SU-DHL-6 (cell line): ENCODE measurements around the gene NAA60.

ENCODE experiments used
- H2AFZ ChIP-seq: fragments of 200-600 bp; sonication (generic); 2 replicates; pipeline ENCODE4 v1.6.1; 2014; ENCODE audit warnings: low read depth, mild to moderate bottlenecking, moderate library complexity, mixed read lengths, antibody characterized with exemption, low read length; ENCODE audit not compliant: severe bottlenecking
- H3F3A ChIP-seq: fragments of 200-600 bp; shearing (Covaris generic); 2 replicates; pipeline ENCODE4 v1.6.0; 2016; ENCODE audit warnings: antibody characterized with exemption, mild to moderate bottlenecking; ENCODE audit not compliant: insufficient read depth
- H3K27ac ChIP-seq: fragments of 200-600 bp; sonication (generic); 2 replicates; pipeline ENCODE4 v1.5.1; 2016; ENCODE audit warnings: low read depth, mild to moderate bottlenecking, low read length, moderate library complexity, mixed read lengths
- H3K27me3 ChIP-seq: fragments of 200-600 bp; sonication (generic), shearing (Covaris generic); 2 replicates; pipeline ENCODE4 v1.6.0; 2014; ENCODE audit warnings: mild to moderate bottlenecking, low read length
- H3K36me3 ChIP-seq: fragments of 200-600 bp; sonication (generic); 2 replicates; pipeline ENCODE4 v1.6.1; 2014; ENCODE audit warnings: mild to moderate bottlenecking, low read length, mixed read lengths
- H3K4me2 ChIP-seq: fragments of 300-600, 200-600 bp; shearing (Covaris generic), sonication (generic); 2 replicates; pipeline ENCODE4 v1.6.0; 2014; ENCODE audit warnings: low read length, low read depth, mild to moderate bottlenecking; ENCODE audit not compliant: poor library complexity, severe bottlenecking
- H3K4me3 ChIP-seq: fragments of 200-600 bp; sonication (generic); 2 replicates; pipeline ENCODE4 v1.5.1; 2014; ENCODE audit warnings: antibody characterized with exemption, low read length, mild to moderate bottlenecking, mixed read lengths; ENCODE audit not compliant: insufficient read depth, poor library complexity, severe bottlenecking
- H3K79me2 ChIP-seq: fragments of 200-600 bp; sonication (generic); 2 replicates; pipeline ENCODE4 v1.6.1; 2014; ENCODE audit warnings: mild to moderate bottlenecking, low read length, moderate library complexity; ENCODE audit not compliant: insufficient read depth
- H3K9ac ChIP-seq: fragments of 200-600 bp; sonication (generic); 2 replicates; pipeline ENCODE4 v1.7.0; 2014; ENCODE audit warnings: mild to moderate bottlenecking, low read length
- H3K9me2 ChIP-seq: fragments of 200-600 bp; sonication (generic); replicated peaks from 2 replicates; pipeline ENCODE4 v1.6.1; 2014; ENCODE audit warnings: low read length; ENCODE audit not compliant: insufficient read depth
- H3K9me3 ChIP-seq: fragments of 200-600 bp; sonication (generic); 2 replicates; pipeline ENCODE4 v1.6.1; 2014; ENCODE audit warnings: low read length, mixed read lengths; ENCODE audit not compliant: insufficient read depth
- H4K20me1 ChIP-seq: fragments of 200-600 bp; sonication (generic); 2 replicates; pipeline ENCODE4 v1.6.1; 2014; ENCODE audit warnings: low read depth, mild to moderate bottlenecking, antibody characterized with exemption, low read length, moderate library complexity, mixed read lengths
- CTCF ChIP-seq: fragments of 200-600 bp; sonication (generic); IDR thresholded peaks from one replicate; pipeline ENCODE4 v1.5.1; 2017; ENCODE audit warnings: antibody characterized with exemption, mild to moderate bottlenecking, low read length, moderate library complexity; ENCODE audit not compliant: insufficient read depth, poor library complexity, severe bottlenecking
- EZH2phosphoT487 ChIP-seq: fragments of 200-600 bp; sonication (generic), shearing (Covaris generic); conservative IDR thresholded peaks from 2 replicates; pipeline ENCODE4 v1.6.1; 2018; ENCODE audit warnings: mild to moderate bottlenecking, antibody characterized with exemption, low read length, moderate library complexity, mixed read lengths

NAA60 gene

GRCh38 chr16:3501783-3502400 lies 58.4 kb downstream of the NAA60 start:
- peaks cover 8% of the 10 kb centered on the region; the same call in 1 of the 2 replicates for H3F3A ChIP-seq
- no peaks in the 10 kb centered on the region for H3K9me2 ChIP-seq
- no peak overlapping the region for H2AFZ ChIP-seq
- TF ChIP-seq EZH2phosphoT487 (no peak), CTCF (no peak)
- peak overlapping the region; percentile 80 for H3K4me2 ChIP-seq
- H3K4me3 ChIP-seq: no peak overlapping the region
- H3K9me3 ChIP-seq: no peaks in the 10 kb centered on the region
- no peaks in the 10 kb centered on the region for H3K79me2 ChIP-seq
- H4K20me1 ChIP-seq: no peaks in the 10 kb centered on the region
- no peak overlapping the region for H3K27ac ChIP-seq
- no peak overlapping the region for H3K9ac ChIP-seq
- H3K27me3 ChIP-seq: no peaks in the 10 kb centered on the region
- no peaks in the 10 kb centered on the region for H3K36me3 ChIP-seq

DNA sequence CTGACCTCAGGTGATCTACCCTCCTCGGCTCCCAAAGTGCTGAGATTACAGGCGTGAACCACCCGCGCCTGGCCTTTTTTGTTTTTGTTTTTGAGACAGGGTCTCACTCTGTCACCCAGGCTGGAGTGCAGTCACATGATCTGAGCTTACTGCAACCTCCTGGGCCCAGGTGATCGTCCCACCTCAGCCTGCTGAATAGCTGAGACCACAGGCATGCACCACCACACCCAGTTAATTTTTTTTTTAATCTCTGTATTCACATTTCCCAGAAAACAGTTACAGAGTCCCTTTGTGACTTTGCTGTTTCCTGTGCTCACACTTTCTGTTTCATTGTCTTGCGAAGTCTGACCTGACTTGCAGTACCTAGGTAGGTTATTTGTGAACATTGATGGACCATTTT lies 60.0 kb downstream of the NAA60 start:
- no peak overlapping the region for H3K4me2 ChIP-seq
- TF ChIP-seq CTCF: no peak
- no peak for TF ChIP-seq EZH2phosphoT487
- H4K20me1 ChIP-seq: no peaks in the 10 kb centered on the region
- H3K79me2 ChIP-seq: no peaks in the 10 kb centered on the region
- no peak overlapping the region for H3K9ac ChIP-seq
- H3K27me3 ChIP-seq: no peaks in the 10 kb centered on the region
- H3K36me3 ChIP-seq: no peaks in the 10 kb centered on the region
- H3F3A ChIP-seq: 0 out of 2 replicates have a peak, but pooled peaks cover 5% of the 10 kb centered on the region
- H3K4me3 ChIP-seq: no peak overlapping the region
- no peaks in the 10 kb centered on the region for H3K9me2 ChIP-seq
- no peaks in the 10 kb centered on the region for H3K9me3 ChIP-seq
- H2AFZ ChIP-seq: no peak overlapping the region
- H3K27ac ChIP-seq: no peak overlapping the region

GRCh38 chr16:3508736-3509135 lies 65.3 kb downstream of the NAA60 start:
- Histone ChIP-seq H3K4me2 (no peak overlapping the region), H3K9ac (no peak overlapping the region), H3K4me3 (no peak overlapping the region), H3K79me2 (no peaks in the 10 kb centered on the region), H3K27me3 (no peaks in the 10 kb centered on the region), H3F3A (no peaks in the 10 kb centered on the region), H2AFZ (no peak overlapping the region), H3K9me2 (no peaks in the 10 kb centered on the region), H3K9me3 (no peaks in the 10 kb centered on the region), H4K20me1 (no peaks in the 10 kb centered on the region), H3K36me3 (no peaks in the 10 kb centered on the region), H3K27ac (no peak overlapping the region)
- TF ChIP-seq CTCF: no peak
- TF ChIP-seq EZH2phosphoT487: no peak
